Naive thymus-derived CD4-positive, alpha-beta T cell (primary cell): ENCODE data around the gene ADRA2B. TPM values are rescaled to one million over a fixed set of nuclear protein-coding genes. Genes with fewer than 3 reads are reported as not detected.

Source experiments
- ATAC-seq: fragments of 150-1000 bp; cut with Tn5 transposase; 2 replicates; pipeline ENCODE4 v1.10.0; 2021; ENCODE audit warnings: mild to moderate bottlenecking, moderate library complexity
- CTCF ChIA-PET: fragments of 350-600 bp; sonication (Branson Sonifier 250); formaldehyde crosslinking; loops from one replicate; lab custom pipeline; 2021; ENCODE audit warnings: antibody characterized with exemption; lab: Charles Lee
- POLR2A ChIA-PET: fragments of 350-600 bp; sonication (Branson Sonifier 250); formaldehyde crosslinking; loops from one replicate; lab custom pipeline; 2021; ENCODE audit warnings: antibody characterized with exemption, inconsistent platforms; lab: Charles Lee
- DNase-seq, 9 donors: peaks; one replicate each; pipeline versions ENCODE4 v3.0.0 to v3.0.0-alpha.2; 2020 to 2022; ENCODE audit warnings: mixed read lengths in 1 of 9
- H3K27ac ChIP-seq: one replicate; pipeline ENCODE4 v1.7.0; 2013; ENCODE audit warnings: mild to moderate bottlenecking, low read depth, low read length, moderate library complexity
- H3K27me3 ChIP-seq, 2 donors: one replicate each; pipeline ENCODE4 v1.7.0; 2013; ENCODE audit warnings: low read length in 2 of 2, mild to moderate bottlenecking in 2 of 2, moderate library complexity in 2 of 2; ENCODE audit not compliant: control insufficient read depth in 2 of 2, insufficient read depth in 2 of 2
- H3K36me3 ChIP-seq, 3 experiments: 1 replicate in 2 of 3; 2 replicates in 1 of 3; pipeline ENCODE4 v1.7.0; 2013; ENCODE audit warnings: low read length in 3 of 3, mild to moderate bottlenecking in 3 of 3, moderate library complexity in 1 of 3; ENCODE audit not compliant: insufficient read depth in 3 of 3, control insufficient read depth in 2 of 3
- H3K4me1 ChIP-seq, 2 donors: one replicate each; pipeline ENCODE4 v1.7.0; 2013; ENCODE audit warnings: low read length in 2 of 2, mild to moderate bottlenecking in 2 of 2, moderate library complexity in 1 of 2; ENCODE audit not compliant: control insufficient read depth in 2 of 2, insufficient read depth in 2 of 2
- H3K4me3 ChIP-seq: 2 replicates; pipeline ENCODE4 v1.7.0; 2013; ENCODE audit warnings: mild to moderate bottlenecking, low read length
- H3K9me3 ChIP-seq, 3 experiments: 1 replicate in 2 of 3; 2 replicates in 1 of 3; pipeline ENCODE4 v1.7.0; 2013; ENCODE audit warnings: low read length in 3 of 3; ENCODE audit not compliant: control insufficient read depth in 2 of 3
- H3K27ac Mint-ChIP-seq, 9 donors: one replicate each; pipeline ENCODE4 v1.8.0; 2020 to 2022; ENCODE audit warnings: mixed read lengths in 9 of 9, mild to moderate bottlenecking in 8 of 9, moderate library complexity in 5 of 9, inconsistent platforms in 2 of 9
- H3K27me3 Mint-ChIP-seq, 5 donors: one replicate each; pipeline ENCODE4 v1.8.0; 2021 to 2022; ENCODE audit warnings: mixed read lengths in 5 of 5, mild to moderate bottlenecking in 1 of 5
- H3K36me3 Mint-ChIP-seq, 5 donors: one replicate each; pipeline ENCODE4 v1.8.0; 2020 to 2022; ENCODE audit warnings: mixed read lengths in 5 of 5, mild to moderate bottlenecking in 3 of 5, inconsistent platforms in 1 of 5
- H3K4me1 Mint-ChIP-seq, 7 donors: one replicate each; pipeline ENCODE4 v1.8.0; 2020 to 2022; ENCODE audit warnings: mixed read lengths in 7 of 7, mild to moderate bottlenecking in 3 of 7, inconsistent platforms in 1 of 7
- H3K4me3 Mint-ChIP-seq, 10 donors: one replicate each; pipeline ENCODE4 v1.8.0; 2020 to 2022; ENCODE audit warnings: mild to moderate bottlenecking in 10 of 10, mixed read lengths in 10 of 10, moderate library complexity in 6 of 10, inconsistent platforms in 2 of 10
- H3K9me3 Mint-ChIP-seq, 11 donors: one replicate each; pipeline ENCODE4 v1.8.0; 2020 to 2022; ENCODE audit warnings: mixed read lengths in 11 of 11, mild to moderate bottlenecking in 4 of 11, inconsistent platforms in 1 of 11, moderate library complexity in 1 of 11
- intact Hi-C, 2 donors: fragments of 100-400 bp; cut with micrococcal nuclease; formaldehyde crosslinking; loops; one replicate each; pipeline ENCODE4 v1.15.1; 2023
- polyA plus RNA-seq, 2 donors: library from polyadenylated mRNA; unstranded; fragments of 300-500 nt; fragmentation: Illumina TruSeq; gene quantifications; one replicate each; pipeline ENCODE4 v1.2.3, GENCODE V29; 2021
- total RNA-seq, 6 experiments: library from RNA in 5 of 6; stranded (reverse) in 5 of 6; gene quantifications; 1 replicate in 5 of 6; 2 replicates in 1 of 6; pipeline ENCODE4 v1.2.3 and lab custom pipeline; 2021 to 2026

ADRA2B gene
- total and polyA plus RNA-seq, 7 experiments from 2014 or later = 0.15 to 0.93 (median 0.76) TPM; not detected in 4

- Mint-ChIP-seq H3K36me3 (no peaks in the 10 kb centered on the region), H3K9me3 (peaks cover 0 to 12% (median 0%) of the 10 kb centered on the region in 11 donors), H3K4me1 (peaks cover 0 to 2% (median 0%) of the 10 kb centered on the region in 7 donors), H3K27ac (no peak overlapping the region), H3K27me3 (peaks cover 0 to 33% (median 0%) of the 10 kb centered on the region in 5 donors), H3K4me3 (no peak overlapping the region)
- DNase-seq (no peak), ATAC-seq (no peak)
- no peaks in the 10 kb centered on the region for H3K36me3 ChIP-seq
- ChIA-PET CTCF (no interaction called here), POLR2A (no interaction called here)
- H3K4me3 ChIP-seq = no peak overlapping the region
- H3K4me1 ChIP-seq = no peaks in the 10 kb centered on the region
- intact Hi-C loops = no loop called here
- no peaks in the 10 kb centered on the region for H3K9me3 ChIP-seq
- peaks cover 0 to 2% of the 10 kb centered on the region in 2 donors for H3K27me3 ChIP-seq
- H3K27ac ChIP-seq = no peak overlapping the region
These were observed 33.1 kb downstream of the ADRA2B start for GRCh38 chr2:96083064-96083939.

DNA sequence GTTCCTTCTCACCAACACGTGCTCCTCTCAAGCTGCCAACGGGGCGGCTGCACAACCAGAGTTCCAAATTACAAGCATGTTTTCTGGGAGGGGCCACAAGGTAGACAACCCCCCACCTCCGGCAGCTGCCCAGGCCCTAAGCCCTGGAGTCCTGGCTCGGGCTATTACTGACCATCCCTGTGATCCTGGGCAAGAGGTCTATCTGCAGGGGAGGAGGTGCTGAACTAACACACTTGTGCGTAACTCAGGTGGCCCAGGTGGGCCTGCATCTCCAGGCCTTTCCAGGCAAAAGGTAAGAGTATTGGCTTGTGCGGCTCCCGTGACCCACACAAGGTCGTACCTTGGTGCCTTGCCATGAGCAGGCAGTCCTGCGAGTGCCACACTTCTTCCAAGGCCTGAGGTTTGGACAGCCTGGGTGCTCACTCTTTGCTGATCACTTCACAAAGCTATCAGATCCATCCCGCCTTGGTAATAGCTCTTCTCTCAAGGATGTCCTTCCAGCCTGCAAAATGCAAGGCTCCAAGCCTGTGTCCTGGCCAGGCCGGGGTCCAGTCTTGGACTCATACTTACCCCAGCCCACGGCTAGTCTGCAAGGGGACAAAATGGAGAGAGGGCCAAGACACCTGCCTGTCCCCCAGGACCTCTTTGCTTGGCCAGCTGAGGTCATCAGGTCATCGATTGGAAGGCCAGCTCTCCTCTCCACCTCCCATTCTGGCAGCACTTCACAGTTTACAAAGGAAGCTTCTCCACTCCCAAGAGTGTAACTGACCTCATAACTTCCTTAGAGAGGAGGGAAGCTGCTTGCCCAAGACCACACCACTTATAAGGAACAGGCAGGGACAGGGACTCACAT is 33.9 kb downstream of the ADRA2B start:
- no peak for DNase-seq
- POLR2A ChIA-PET = no interaction called here

DNA sequence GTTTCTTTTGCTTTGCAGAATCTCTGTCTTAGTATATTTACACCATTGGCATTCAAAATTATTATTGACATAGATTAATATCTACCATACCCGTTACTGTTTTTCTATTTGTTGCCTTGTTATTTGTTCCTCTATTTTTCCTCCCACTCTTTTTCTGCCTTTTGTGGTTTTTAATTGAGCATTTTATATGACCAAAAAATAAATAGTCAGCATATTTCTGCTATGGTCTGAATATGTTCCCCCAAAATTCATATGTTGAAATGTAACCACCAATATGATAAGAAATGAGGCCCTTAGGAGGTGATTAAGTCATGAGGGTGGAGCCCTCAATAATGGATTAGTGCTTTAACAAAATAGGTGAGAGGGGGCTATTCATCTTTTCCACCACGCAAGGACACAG is 35.3 kb downstream of the ADRA2B start:
- Histone ChIP-seq H3K36me3 (no peaks in the 10 kb centered on the region), H3K4me3 (no peak overlapping the region), H3K27me3 (no peaks in the 10 kb centered on the region), H3K9me3 (peaks cover 0 to 6% (median 0%) of the 10 kb centered on the region in 3 experiments), H3K4me1 (no peaks in the 10 kb centered on the region), H3K27ac (no peak overlapping the region)
- intact Hi-C loops = no loop called here
- Mint-ChIP-seq H3K27me3 (peaks cover 0 to 44% (median 0%) of the 10 kb centered on the region in 5 donors), H3K4me1 (peaks cover 0 to 2% (median 0%) of the 10 kb centered on the region in 7 donors), H3K9me3 (peaks cover 0 to 17% (median 2%) of the 10 kb centered on the region in 11 donors), H3K27ac (no peak overlapping the region), H3K4me3 (no peak overlapping the region), H3K36me3 (peaks cover 0 to 2% (median 1%) of the 10 kb centered on the region in 5 donors)
- no peak for DNase-seq
- POLR2A ChIA-PET = no interaction called here
- no peak for ATAC-seq
- CTCF ChIA-PET = no interaction called here

More for the DNA sequence above, 33.9 kb downstream of the ADRA2B start:
- Mint-ChIP-seq H3K27me3 (peaks cover 0 to 36% (median 0%) of the 10 kb centered on the region in 5 donors), H3K4me1 (peaks cover 0 to 2% (median 0%) of the 10 kb centered on the region in 7 donors), H3K36me3 (peaks cover 0 to 1% (median 0%) of the 10 kb centered on the region in 5 donors), H3K9me3 (peaks cover 0 to 12% (median 1%) of the 10 kb centered on the region in 11 donors), H3K27ac (no peak overlapping the region), H3K4me3 (no peak overlapping the region)
- H3K4me3 ChIP-seq = no peak overlapping the region
- no peak for ATAC-seq
- CTCF ChIA-PET = no interaction called here
- no peaks in the 10 kb centered on the region for H3K9me3 ChIP-seq
- intact Hi-C loops = no loop called here
- H3K36me3 ChIP-seq = no peaks in the 10 kb centered on the region
- no peaks in the 10 kb centered on the region for H3K4me1 ChIP-seq
- H3K27ac ChIP-seq = no peak overlapping the region
- peaks cover 0 to 2% of the 10 kb centered on the region in 2 donors for H3K27me3 ChIP-seq

- Mint-ChIP-seq H3K27me3 (peaks cover 0 to 43% (median 0%) of the 10 kb centered on the region in 5 donors), H3K4me1 (no peaks in the 10 kb centered on the region), H3K27ac (peak overlapping the region in 1 of 9 donors; percentile 39), H3K9me3 (peaks cover 1 to 33% (median 13%) of the 10 kb centered on the region in 11 donors), H3K4me3 (no peak overlapping the region), H3K36me3 (peaks cover 0 to 13% (median 7%) of the 10 kb centered on the region in 5 donors)
- Histone ChIP-seq H3K4me1 (no peaks in the 10 kb centered on the region), H3K9me3 (peaks cover 0 to 9% (median 0%) of the 10 kb centered on the region in 3 experiments), H3K36me3 (no peaks in the 10 kb centered on the region), H3K4me3 (no peak overlapping the region), H3K27ac (no peak overlapping the region), H3K27me3 (no peaks in the 10 kb centered on the region)
- CTCF ChIA-PET = no interaction called here
- intact Hi-C loops = no loop called here
- no peak for ATAC-seq
- DNase-seq = no peak
- POLR2A ChIA-PET = no interaction called here
These were observed 41.1 kb downstream of the ADRA2B start for GRCh38 chr2:96075199-96075771.

- ChIA-PET CTCF (no interaction called here), POLR2A (no interaction called here)
- Mint-ChIP-seq H3K4me3 (no peak overlapping the region), H3K27ac (no peak overlapping the region), H3K9me3 (peaks cover 0 to 33% (median 13%) of the 10 kb centered on the region in 11 donors), H3K27me3 (peaks cover 0 to 31% (median 0%) of the 10 kb centered on the region in 5 donors), H3K4me1 (no peaks in the 10 kb centered on the region), H3K36me3 (peaks cover 0 to 13% (median 7%) of the 10 kb centered on the region in 5 donors)
- Histone ChIP-seq H3K4me3 (no peak overlapping the region), H3K36me3 (no peaks in the 10 kb centered on the region), H3K4me1 (no peaks in the 10 kb centered on the region), H3K27ac (no peak overlapping the region), H3K9me3 (peaks cover 0 to 9% (median 0%) of the 10 kb centered on the region in 3 experiments), H3K27me3 (no peaks in the 10 kb centered on the region)
- intact Hi-C loops = no loop called here
- no peak for ATAC-seq
- no peak for DNase-seq
These were observed 42.2 kb downstream of the ADRA2B start for GRCh38 chr2:96074156-96074555.

GRCh38 chr2:96073170-96073775 is 43.1 kb downstream of the ADRA2B start:
- DNase-seq (no peak), ATAC-seq (no peak)
- H3K4me3 ChIP-seq = no peak overlapping the region
- ChIA-PET CTCF (no interaction called here), POLR2A (no interaction called here)
- intact Hi-C loops = no loop called here
- no peaks in the 10 kb centered on the region for H3K4me1 ChIP-seq
- no peak overlapping the region for H3K4me3 Mint-ChIP-seq
- no peaks in the 10 kb centered on the region for H3K4me1 Mint-ChIP-seq
- no peaks in the 10 kb centered on the region for H3K27me3 ChIP-seq
- no peaks in the 10 kb centered on the region for H3K36me3 ChIP-seq
- peaks cover 0 to 25% (median 0%) of the 10 kb centered on the region in 5 donors for H3K27me3 Mint-ChIP-seq
- peaks cover 0 to 9% (median 0%) of the 10 kb centered on the region in 3 experiments for H3K9me3 ChIP-seq
- H3K9me3 Mint-ChIP-seq = peaks cover 0 to 33% (median 13%) of the 10 kb centered on the region in 11 donors
- H3K36me3 Mint-ChIP-seq = peaks cover 0 to 13% (median 7%) of the 10 kb centered on the region in 5 donors
- H3K27ac Mint-ChIP-seq = no peak overlapping the region
- no peak overlapping the region for H3K27ac ChIP-seq
